ENCODE data around the gene HTR1B. TPM values are rescaled to one million over a fixed set of nuclear protein-coding genes. Genes with fewer than 3 reads are reported as not detected.
A peak's percentile ranks its signal among the peaks of the same experiment; 100 is the strongest.

The HTR1B gene
- total RNA-seq, 1 donor = under 0.01 TPM

DNA sequence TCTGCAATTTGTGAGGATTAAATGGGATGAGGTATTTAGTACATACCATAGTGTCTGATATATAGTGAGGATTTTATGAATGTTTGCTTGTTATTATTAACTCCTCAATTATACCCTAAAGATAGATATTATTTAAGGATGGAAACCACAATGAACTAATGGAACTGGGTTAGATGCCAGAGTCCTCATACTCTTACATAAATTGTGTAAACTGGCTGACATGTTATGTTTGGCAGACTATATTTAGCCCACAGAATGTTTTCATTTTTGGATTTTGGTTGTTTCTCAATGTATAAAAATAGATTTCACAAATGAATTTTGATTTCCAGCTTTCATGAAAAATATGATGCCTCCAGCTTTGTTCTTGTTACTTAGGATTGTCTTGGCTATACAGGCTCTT is 37.6 kb downstream of the HTR1B start:
- DNase-seq (ENCODE audit: low read depth) = peak; percentile 53
- H3K4me3 ChIP-seq (ENCODE audit: low read depth, low read length) = no peak overlapping the region
- TF ChIP-seq, protein P1, sequence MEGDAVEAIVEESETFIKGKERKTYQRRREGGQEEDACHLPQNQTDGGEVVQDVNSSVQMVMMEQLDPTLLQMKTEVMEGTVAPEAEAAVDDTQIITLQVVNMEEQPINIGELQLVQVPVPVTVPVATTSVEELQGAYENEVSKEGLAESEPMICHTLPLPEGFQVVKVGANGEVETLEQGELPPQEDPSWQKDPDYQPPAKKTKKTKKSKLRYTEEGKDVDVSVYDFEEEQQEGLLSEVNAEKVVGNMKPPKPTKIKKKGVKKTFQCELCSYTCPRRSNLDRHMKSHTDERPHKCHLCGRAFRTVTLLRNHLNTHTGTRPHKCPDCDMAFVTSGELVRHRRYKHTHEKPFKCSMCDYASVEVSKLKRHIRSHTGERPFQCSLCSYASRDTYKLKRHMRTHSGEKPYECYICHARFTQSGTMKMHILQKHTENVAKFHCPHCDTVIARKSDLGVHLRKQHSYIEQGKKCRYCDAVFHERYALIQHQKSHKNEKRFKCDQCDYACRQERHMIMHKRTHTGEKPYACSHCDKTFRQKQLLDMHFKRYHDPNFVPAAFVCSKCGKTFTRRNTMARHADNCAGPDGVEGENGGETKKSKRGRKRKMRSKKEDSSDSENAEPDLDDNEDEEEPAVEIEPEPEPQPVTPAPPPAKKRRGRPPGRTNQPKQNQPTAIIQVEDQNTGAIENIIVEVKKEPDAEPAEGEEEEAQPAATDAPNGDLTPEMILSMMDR (IDR thresholded peaks at IDR 0.05; ENCODE audit: insufficient read depth, low read length) = no peak

DNA sequence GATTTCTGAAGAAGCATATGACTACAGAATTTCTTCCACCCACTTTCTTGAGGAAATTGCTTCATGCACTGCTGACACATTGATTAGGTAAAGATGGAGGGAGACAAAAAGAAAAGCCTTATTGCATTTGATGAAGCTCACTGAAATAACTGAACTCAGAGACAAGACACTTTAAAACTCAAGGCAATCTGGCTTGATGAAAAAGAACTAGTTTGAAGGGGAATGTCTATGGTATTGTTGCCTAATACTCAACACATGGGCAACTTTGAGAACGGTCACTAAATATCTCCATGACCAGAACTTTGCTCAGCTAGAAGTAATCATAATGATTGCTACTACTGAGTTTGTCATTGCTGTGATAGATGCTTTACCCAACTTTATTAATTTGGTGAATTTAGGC is 38.1 kb downstream of the HTR1B start:
- no peak overlapping the region for H3K4me3 ChIP-seq (ENCODE audit: low read depth, low read length)
- TF ChIP-seq, protein P1 (IDR thresholded peaks at IDR 0.05; ENCODE audit: insufficient read depth, low read length) = no peak
- no peak for DNase-seq (ENCODE audit: low read depth)

DNA sequence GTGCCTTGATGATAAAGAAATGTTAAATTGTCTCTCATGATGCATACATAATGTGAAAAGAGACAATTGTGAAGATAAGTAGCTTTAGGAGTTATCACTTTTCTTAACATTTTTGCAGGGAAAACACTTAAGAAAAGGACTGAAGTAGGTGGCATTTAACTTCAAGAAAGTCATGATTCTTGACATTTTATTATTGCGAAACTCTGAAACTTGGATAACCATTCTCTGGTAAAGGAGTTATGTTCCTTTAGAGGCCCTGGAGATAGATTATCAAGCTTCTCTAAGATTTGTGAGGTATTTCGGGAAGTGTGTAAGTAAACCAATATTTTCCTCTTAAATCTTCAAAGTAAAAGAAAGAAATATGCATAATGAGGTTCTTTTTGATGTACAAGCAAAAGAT is 38.5 kb downstream of the HTR1B start:
- DNase-seq (ENCODE audit: low read depth) = peak; percentile 11
- H3K4me3 ChIP-seq (ENCODE audit: low read depth, low read length) = no peak overlapping the region
- TF ChIP-seq, protein P1 (IDR thresholded peaks at IDR 0.05; ENCODE audit: insufficient read depth, low read length) = no peak

DNA sequence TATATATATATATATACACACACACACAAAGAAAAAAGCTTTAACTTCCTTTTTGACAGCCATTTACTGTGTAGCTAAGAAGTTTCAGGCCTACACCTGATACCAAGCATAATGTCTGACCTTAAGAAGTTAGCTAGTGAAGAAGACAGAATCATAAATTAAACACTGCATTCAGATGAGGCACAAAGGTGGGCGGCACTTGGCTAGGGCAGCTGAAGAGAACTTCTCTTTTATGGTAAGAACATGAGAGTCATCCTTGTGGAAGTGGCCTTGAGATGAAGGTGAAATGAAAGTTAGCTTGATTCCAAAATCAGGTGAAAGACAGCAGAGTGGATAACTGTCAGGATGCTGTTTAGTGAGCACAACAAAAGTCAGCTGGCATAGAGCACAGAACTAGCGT is 46.5 kb downstream of the HTR1B start:
- no peak for DNase-seq (ENCODE audit: low read depth)
- TF ChIP-seq, protein P1 (IDR thresholded peaks at IDR 0.05; ENCODE audit: insufficient read depth, low read length) = no peak
- no peak overlapping the region for H3K4me3 ChIP-seq (ENCODE audit: low read depth, low read length)

DNA sequence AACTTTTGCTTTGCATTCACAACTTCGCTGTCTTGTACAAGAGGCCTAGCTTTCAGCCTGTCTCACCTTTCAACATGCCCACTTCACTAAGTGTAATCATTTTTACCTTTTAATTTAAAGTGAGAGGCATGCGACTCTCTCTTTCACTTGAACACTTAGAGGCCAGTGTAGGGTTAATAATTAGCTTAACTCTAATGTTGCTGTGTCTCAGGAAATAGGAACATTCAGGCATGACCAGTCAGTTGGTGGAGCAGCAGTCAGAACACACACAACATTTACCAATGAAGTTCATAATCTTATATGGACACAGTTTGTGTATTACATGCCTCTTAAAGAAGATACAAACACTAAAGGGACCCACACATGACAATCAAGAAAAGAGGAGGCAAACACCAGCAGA is 47.6 kb downstream of the HTR1B start:
- H3K4me3 ChIP-seq (ENCODE audit: low read depth, low read length) = no peak overlapping the region
- TF ChIP-seq, protein P1 (IDR thresholded peaks at IDR 0.05; ENCODE audit: insufficient read depth, low read length) = no peak
- no peak for DNase-seq (ENCODE audit: low read depth)

Other genes starting within 250 kb of the HTR1B start
- not detected in 2 replicates for gene MEI4, start 189.5 kb upstream of the HTR1B start, total RNA-seq (ENCODE audit: low replicate concordance)

Measured in fibroblast of the aortic adventitia (primary cell).